Calu3 (cell line): ENCODE data around the gene IL22RA1. TPM values are rescaled to one million over a fixed set of nuclear protein-coding genes. Genes with fewer than 3 reads are reported as not detected.

Experiments
- BruUV-seq: library from RNA; stranded (reverse); fragments of 400-500 nt; replicated peaks from 2 replicates; lab custom pipeline; 2021; lab: Mats Ljungman, UMichigan
- CTCF ChIA-PET: fragments of 300-600 bp; sonication (Branson Sonifier 250); formaldehyde crosslinking; loops from one replicate; lab custom pipeline; 2022; ENCODE audit warnings: antibody characterized with exemption; lab: Charles Lee
- DNase-seq: peaks from one replicate; pipeline ENCODE4 v3.0.0; 2022
- H3K27ac Mint-ChIP-seq: one replicate; pipeline ENCODE4 v1.8.0; 2022; ENCODE audit warnings: mixed read lengths; ENCODE audit not compliant: unreplicated experiment
- H3K27me3 Mint-ChIP-seq: one replicate; pipeline ENCODE4 v1.8.0; 2022; ENCODE audit warnings: mixed read lengths; ENCODE audit not compliant: unreplicated experiment
- H3K36me3 Mint-ChIP-seq: one replicate; pipeline ENCODE4 v1.8.0; 2022; ENCODE audit warnings: mild to moderate bottlenecking, moderate library complexity, mixed read lengths; ENCODE audit not compliant: insufficient read depth, unreplicated experiment
- H3K4me1 Mint-ChIP-seq: one replicate; pipeline ENCODE4 v1.8.0; 2022; ENCODE audit warnings: mild to moderate bottlenecking, low read depth, mixed read lengths; ENCODE audit not compliant: unreplicated experiment
- H3K4me3 Mint-ChIP-seq: one replicate; pipeline ENCODE4 v1.8.0; 2022; ENCODE audit warnings: mild to moderate bottlenecking, low read depth, moderate library complexity, mixed read lengths; ENCODE audit not compliant: unreplicated experiment
- H3K9me3 Mint-ChIP-seq: one replicate; pipeline ENCODE4 v1.8.0; 2022; ENCODE audit warnings: low read depth, mixed read lengths; ENCODE audit not compliant: unreplicated experiment
- intact Hi-C: fragments of 100-400 bp; cut with micrococcal nuclease; formaldehyde crosslinking; loops from one replicate; pipeline ENCODE4 v1.10.0; 2022; ENCODE audit not compliant: unreplicated experiment
- total RNA-seq: library from RNA; stranded (reverse); gene quantifications from 2 replicates; pipeline ENCODE4 v1.2.3, GENCODE V29; 2022
- TF ChIP-seq, protein P1 (sequence below): fragments of 200-600 bp; IDR thresholded peaks from one replicate; pipeline ENCODE4 v1.8.0; 2022; ENCODE audit warnings: antibody characterized with exemption; ENCODE audit not compliant: unreplicated experiment

The IL22RA1 gene
- total RNA-seq, 1 experiment from 2014 or later: 1.3 TPM

- peaks cover 10% of the 10 kb centered on the region for H3K9me3 Mint-ChIP-seq
- peaks cover 4% of the 10 kb centered on the region for H3K36me3 Mint-ChIP-seq
- CTCF ChIA-PET: interaction anchor here (1.5 kb wide), 1 partner anchor 24 kb away, joined by 4 read pairs; no protein-coding TSS in a partner anchor
- BruUV-seq: no TSS peak
- H3K27me3 Mint-ChIP-seq: no peaks in the 10 kb centered on the region
- H3K4me1 Mint-ChIP-seq: peaks cover 9% of the 10 kb centered on the region
- DNase-seq: no peak
- no peak overlapping the region for H3K4me3 Mint-ChIP-seq
- TF ChIP-seq, protein P1, sequence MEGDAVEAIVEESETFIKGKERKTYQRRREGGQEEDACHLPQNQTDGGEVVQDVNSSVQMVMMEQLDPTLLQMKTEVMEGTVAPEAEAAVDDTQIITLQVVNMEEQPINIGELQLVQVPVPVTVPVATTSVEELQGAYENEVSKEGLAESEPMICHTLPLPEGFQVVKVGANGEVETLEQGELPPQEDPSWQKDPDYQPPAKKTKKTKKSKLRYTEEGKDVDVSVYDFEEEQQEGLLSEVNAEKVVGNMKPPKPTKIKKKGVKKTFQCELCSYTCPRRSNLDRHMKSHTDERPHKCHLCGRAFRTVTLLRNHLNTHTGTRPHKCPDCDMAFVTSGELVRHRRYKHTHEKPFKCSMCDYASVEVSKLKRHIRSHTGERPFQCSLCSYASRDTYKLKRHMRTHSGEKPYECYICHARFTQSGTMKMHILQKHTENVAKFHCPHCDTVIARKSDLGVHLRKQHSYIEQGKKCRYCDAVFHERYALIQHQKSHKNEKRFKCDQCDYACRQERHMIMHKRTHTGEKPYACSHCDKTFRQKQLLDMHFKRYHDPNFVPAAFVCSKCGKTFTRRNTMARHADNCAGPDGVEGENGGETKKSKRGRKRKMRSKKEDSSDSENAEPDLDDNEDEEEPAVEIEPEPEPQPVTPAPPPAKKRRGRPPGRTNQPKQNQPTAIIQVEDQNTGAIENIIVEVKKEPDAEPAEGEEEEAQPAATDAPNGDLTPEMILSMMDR: no peak
- intact Hi-C loops: no loop called here
- no peak overlapping the region for H3K27ac Mint-ChIP-seq
These were observed 16.8 kb downstream of the IL22RA1 start for GRCh38 chr1:24126018-24126671.

GRCh38 chr1:24125456-24125855 lies 17.5 kb downstream of the IL22RA1 start:
- intact Hi-C loops: no loop called here
- Mint-ChIP-seq H3K27ac (no peak overlapping the region), H3K4me1 (peaks cover 10% of the 10 kb centered on the region), H3K27me3 (no peaks in the 10 kb centered on the region), H3K4me3 (no peak overlapping the region), H3K9me3 (peaks cover 7% of the 10 kb centered on the region), H3K36me3 (peaks cover 4% of the 10 kb centered on the region)
- no TSS peak for BruUV-seq
- CTCF ChIA-PET: interaction anchor here (1.5 kb wide), 1 partner anchor 25 kb away, joined by 4 read pairs; no protein-coding TSS in a partner anchor
- TF ChIP-seq, protein P1: no peak
- no peak for DNase-seq

DNA sequence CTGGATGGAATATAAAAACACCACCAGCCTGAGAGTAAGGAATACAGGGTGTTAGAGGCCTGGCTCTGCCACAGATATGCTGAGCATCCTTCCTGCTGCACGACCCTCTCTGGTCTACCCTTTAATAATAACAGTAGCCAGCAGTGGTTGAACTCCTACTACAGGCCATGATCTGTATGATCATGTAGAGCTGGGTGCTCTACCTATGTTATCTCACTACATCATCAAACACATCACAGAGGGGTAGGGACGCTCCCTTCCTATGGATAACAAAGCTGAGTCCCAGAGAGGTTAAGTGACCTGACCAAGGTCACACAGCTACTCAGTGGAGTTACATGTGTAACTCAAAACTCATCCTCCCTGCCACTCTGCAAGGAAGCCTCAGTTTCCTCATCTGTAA lies 18.0 kb downstream of the IL22RA1 start:
- CTCF ChIA-PET: no interaction called here
- no peaks in the 10 kb centered on the region for H3K27me3 Mint-ChIP-seq
- intact Hi-C loops: no loop called here
- no TSS peak for BruUV-seq
- peaks cover 4% of the 10 kb centered on the region for H3K36me3 Mint-ChIP-seq
- no peak overlapping the region for H3K4me3 Mint-ChIP-seq
- peaks cover 15% of the 10 kb centered on the region for H3K4me1 Mint-ChIP-seq
- peaks cover 7% of the 10 kb centered on the region for H3K9me3 Mint-ChIP-seq
- TF ChIP-seq, protein P1: no peak
- no peak overlapping the region for H3K27ac Mint-ChIP-seq
- DNase-seq: no peak

- TF ChIP-seq, protein P1: no peak
- no peaks in the 10 kb centered on the region for H3K9me3 Mint-ChIP-seq
- H3K4me3 Mint-ChIP-seq: no peak overlapping the region
- H3K27me3 Mint-ChIP-seq: no peaks in the 10 kb centered on the region
- no peak overlapping the region for H3K27ac Mint-ChIP-seq
- CTCF ChIA-PET: no interaction called here
- peaks cover 9% of the 10 kb centered on the region for H3K4me1 Mint-ChIP-seq
- no peak for DNase-seq
- no TSS peak for BruUV-seq
- no peaks in the 10 kb centered on the region for H3K36me3 Mint-ChIP-seq
- intact Hi-C loops: no loop called here
These were observed 19.3 kb downstream of the IL22RA1 start for GRCh38 chr1:24123611-24124010.
